Type B pancreatic cell (in vitro differentiated cells): ENCODE results near the gene CSF1R. TPM values are rescaled to one million over a fixed set of nuclear protein-coding genes. Genes with fewer than 3 reads are reported as not detected.
"Not testable (repeated sequence)": the region's sequence is repeated elsewhere in the genome, so short reads cannot be mapped to it uniquely, and the experiment has no call there.

Experiments
- DNase-seq: peaks from one replicate; pipeline ENCODE4 v3.0.0; 2021; ENCODE audit warnings: mixed read lengths; ENCODE audit not compliant: unreplicated experiment; ENCODE audit errors: extremely low spot score
- H3K27ac Mint-ChIP-seq: 2 replicates; pipeline ENCODE4 v1.8.0; 2021; ENCODE audit warnings: mild to moderate bottlenecking, mixed read lengths
- H3K27me3 Mint-ChIP-seq: 2 replicates; pipeline ENCODE4 v1.8.0; 2021; ENCODE audit warnings: mixed read lengths
- H3K36me3 Mint-ChIP-seq: 2 replicates; pipeline ENCODE4 v1.8.0; 2021; ENCODE audit warnings: mixed read lengths
- H3K4me1 Mint-ChIP-seq: one replicate; pipeline ENCODE4 v1.8.0; 2021; ENCODE audit warnings: mixed read lengths; ENCODE audit not compliant: unreplicated experiment
- H3K4me3 Mint-ChIP-seq: 2 replicates; pipeline ENCODE4 v1.8.0; 2021; ENCODE audit warnings: mild to moderate bottlenecking, mixed read lengths
- H3K9me3 Mint-ChIP-seq: 2 replicates; pipeline ENCODE4 v1.8.0; 2021; ENCODE audit warnings: mixed read lengths
- total RNA-seq: library from RNA; stranded (reverse); gene quantifications from 2 replicates; pipeline ENCODE4 v1.2.1, GENCODE V29; 2021; ENCODE audit warnings: low replicate concordance
- TF ChIP-seq, protein P1 (sequence below): fragments of 200-600 bp; sonication (generic); conservative IDR thresholded peaks from 2 replicates; pipeline ENCODE4 v1.5.0; 2021; ENCODE audit warnings: antibody characterized with exemption, mild to moderate bottlenecking

Gene CSF1R
- total RNA-seq, 1 donor from 2014 or later: 4.0 TPM

GRCh38 chr5:150051657-150052195 lies 34.6 kb downstream of the CSF1R start:
- Mint-ChIP-seq H3K4me1 (no peaks in the 10 kb centered on the region), H3K27me3 (no peaks in the 10 kb centered on the region), H3K4me3 (no peak overlapping the region), H3K27ac (no peak overlapping the region), H3K36me3 (peaks cover 23% of the 10 kb centered on the region), H3K9me3 (no peaks in the 10 kb centered on the region)
- TF ChIP-seq, protein P1, sequence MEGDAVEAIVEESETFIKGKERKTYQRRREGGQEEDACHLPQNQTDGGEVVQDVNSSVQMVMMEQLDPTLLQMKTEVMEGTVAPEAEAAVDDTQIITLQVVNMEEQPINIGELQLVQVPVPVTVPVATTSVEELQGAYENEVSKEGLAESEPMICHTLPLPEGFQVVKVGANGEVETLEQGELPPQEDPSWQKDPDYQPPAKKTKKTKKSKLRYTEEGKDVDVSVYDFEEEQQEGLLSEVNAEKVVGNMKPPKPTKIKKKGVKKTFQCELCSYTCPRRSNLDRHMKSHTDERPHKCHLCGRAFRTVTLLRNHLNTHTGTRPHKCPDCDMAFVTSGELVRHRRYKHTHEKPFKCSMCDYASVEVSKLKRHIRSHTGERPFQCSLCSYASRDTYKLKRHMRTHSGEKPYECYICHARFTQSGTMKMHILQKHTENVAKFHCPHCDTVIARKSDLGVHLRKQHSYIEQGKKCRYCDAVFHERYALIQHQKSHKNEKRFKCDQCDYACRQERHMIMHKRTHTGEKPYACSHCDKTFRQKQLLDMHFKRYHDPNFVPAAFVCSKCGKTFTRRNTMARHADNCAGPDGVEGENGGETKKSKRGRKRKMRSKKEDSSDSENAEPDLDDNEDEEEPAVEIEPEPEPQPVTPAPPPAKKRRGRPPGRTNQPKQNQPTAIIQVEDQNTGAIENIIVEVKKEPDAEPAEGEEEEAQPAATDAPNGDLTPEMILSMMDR: no peak
- DNase-seq: no peak

- DNase-seq, H3K9me3 Mint-ChIP-seq, H3K27me3 Mint-ChIP-seq, H3K4me3 Mint-ChIP-seq, H3K4me1 Mint-ChIP-seq, H3K27ac Mint-ChIP-seq: not testable (repeated sequence)
- H3K36me3 Mint-ChIP-seq: peaks cover 20% of the 10 kb centered on the region
These were observed 36.1 kb downstream of the CSF1R start for GRCh38 chr5:150050172-150050811.

DNA sequence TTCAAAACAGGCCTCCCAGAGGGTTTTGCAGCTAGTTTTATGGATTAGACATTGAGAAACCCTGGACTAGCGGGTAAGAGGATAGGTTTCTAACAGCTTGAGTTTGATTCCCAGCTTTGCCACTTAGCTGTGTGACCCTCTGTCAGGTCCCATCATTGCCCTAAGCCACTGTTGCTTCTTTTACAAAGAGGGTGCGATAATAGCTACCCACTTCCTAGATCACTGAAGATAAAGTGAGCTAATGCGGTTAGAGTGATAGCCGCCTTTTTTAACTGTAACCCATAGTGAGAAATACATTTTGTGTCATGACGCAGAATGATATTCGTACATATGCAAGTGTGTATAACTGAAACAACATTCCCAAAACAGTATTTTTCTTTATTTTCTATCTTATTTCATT lies 40.3 kb downstream of the CSF1R start:
- no peak overlapping the region for H3K4me3 Mint-ChIP-seq
- H3K27ac Mint-ChIP-seq: no peak overlapping the region
- no peaks in the 10 kb centered on the region for H3K9me3 Mint-ChIP-seq
- peaks cover 42% of the 10 kb centered on the region for H3K36me3 Mint-ChIP-seq
- H3K27me3 Mint-ChIP-seq: no peaks in the 10 kb centered on the region
- no peak for DNase-seq
- peaks cover 6% of the 10 kb centered on the region for H3K4me1 Mint-ChIP-seq
- TF ChIP-seq, protein P1: no peak

DNA sequence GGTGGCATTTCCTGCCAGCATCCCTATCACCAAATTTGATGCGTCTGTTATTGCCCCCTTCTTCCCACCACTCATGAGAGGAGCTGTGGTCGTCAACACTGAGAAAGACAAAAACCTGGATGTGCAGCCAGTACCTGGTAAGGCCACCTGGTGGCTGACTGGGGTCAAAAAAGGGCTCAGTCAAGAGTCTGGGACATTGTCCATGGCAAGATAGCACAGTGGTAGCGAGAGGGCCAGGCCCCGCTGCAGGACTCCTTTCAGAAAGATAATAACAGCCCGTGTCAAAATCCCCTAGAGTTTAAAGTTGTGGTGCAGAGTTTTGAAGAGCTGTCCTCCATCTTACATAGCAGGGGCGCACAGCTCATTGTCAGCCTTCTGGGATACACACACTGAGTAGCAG lies 40.8 kb downstream of the CSF1R start:
- Mint-ChIP-seq H3K9me3 (no peaks in the 10 kb centered on the region), H3K36me3 (peaks cover 39% of the 10 kb centered on the region), H3K4me3 (no peak overlapping the region), H3K4me1 (peaks cover 6% of the 10 kb centered on the region), H3K27me3 (no peaks in the 10 kb centered on the region), H3K27ac (no peak overlapping the region)
- DNase-seq: no peak
- TF ChIP-seq, protein P1: peak; percentile 34

DNA sequence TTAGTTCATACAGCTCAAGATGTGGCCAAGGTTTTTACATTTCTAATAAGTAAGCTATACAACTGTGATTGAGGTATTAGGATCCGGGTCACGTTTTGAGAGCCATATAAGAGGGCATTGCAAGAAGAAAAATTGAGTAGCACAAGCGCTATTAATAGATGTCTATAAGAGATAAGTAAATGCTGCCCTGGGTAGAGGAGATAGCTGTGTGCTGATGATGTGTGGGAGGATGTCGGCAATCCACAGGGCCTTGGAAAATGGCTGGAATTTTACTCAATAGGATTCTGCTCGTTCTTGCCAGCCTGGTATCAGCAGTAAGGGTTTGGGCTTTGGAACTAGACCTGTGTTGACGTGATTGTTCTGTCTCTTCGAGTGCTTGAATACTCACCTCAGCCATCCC lies 41.6 kb downstream of the CSF1R start:
- Mint-ChIP-seq H3K9me3 (no peaks in the 10 kb centered on the region), H3K36me3 (peaks cover 42% of the 10 kb centered on the region), H3K4me1 (peaks cover 6% of the 10 kb centered on the region), H3K27ac (no peak overlapping the region), H3K4me3 (no peak overlapping the region), H3K27me3 (no peaks in the 10 kb centered on the region)
- DNase-seq: no peak
- TF ChIP-seq, protein P1: no peak

DNA sequence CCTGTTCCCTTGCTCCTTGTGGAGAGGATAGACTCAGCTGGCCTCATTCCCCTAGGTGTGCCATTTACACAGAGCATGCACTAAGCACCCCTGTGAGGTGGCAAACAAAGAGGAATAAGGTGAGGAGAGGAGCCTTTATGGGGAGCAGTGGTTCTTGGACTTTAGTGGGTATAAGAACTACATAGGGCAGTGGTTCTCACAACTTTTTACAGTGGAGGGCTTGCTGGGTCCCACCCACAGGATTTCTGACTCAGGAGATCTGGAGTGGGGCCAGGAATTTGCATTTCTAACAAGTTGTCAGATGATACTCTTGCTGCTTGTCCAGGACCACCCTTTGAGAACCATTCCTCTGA lies 42.0 kb downstream of the CSF1R start:
- no peak overlapping the region for H3K4me3 Mint-ChIP-seq
- DNase-seq: no peak
- H3K9me3 Mint-ChIP-seq: no peaks in the 10 kb centered on the region
- H3K27ac Mint-ChIP-seq: no peak overlapping the region
- peaks cover 6% of the 10 kb centered on the region for H3K4me1 Mint-ChIP-seq
- TF ChIP-seq, protein P1: no peak
- peaks cover 41% of the 10 kb centered on the region for H3K36me3 Mint-ChIP-seq
- no peaks in the 10 kb centered on the region for H3K27me3 Mint-ChIP-seq
